CD14-positive monocyte (primary cell): ENCODE data around the gene SDK1. TPM values are rescaled to one million over a fixed set of nuclear protein-coding genes. Genes with fewer than 3 reads are reported as not detected.

ENCODE experiments used
- DNase-seq, 3 donors: peaks; one replicate each; pipeline ENCODE4 v3.0.0-alpha.2; 2011 to 2022
- H2AFZ ChIP-seq: 2 replicates; pipeline ENCODE4 v1.6.0; 2012; ENCODE audit warnings: mild to moderate bottlenecking, low read depth, low read length, inconsistent platforms; ENCODE audit not compliant: insufficient read depth, poor library complexity, severe bottlenecking
- H3K27ac ChIP-seq, 2 donors: 1 replicate in 1 of 2; 2 replicates in 1 of 2; pipeline ENCODE4 v1.5.1; 2012 to 2013; ENCODE audit warnings: low read length in 2 of 2, control low read depth in 1 of 2, inconsistent platforms in 1 of 2, low read depth in 1 of 2, mild to moderate bottlenecking in 1 of 2
- H3K27me3 ChIP-seq, 2 donors: one replicate each; pipeline versions ENCODE4 v1.6.0 to v1.6.1; 2011 to 2013; ENCODE audit warnings: low read length in 2 of 2; ENCODE audit not compliant: control insufficient read depth in 2 of 2, insufficient read depth in 2 of 2
- H3K36me3 ChIP-seq, 2 donors: replicated peaks in 1 of 2; 1 replicate in 1 of 2; 2 replicates in 1 of 2; pipeline versions ENCODE4 v1.5.1 to v1.6.1; 2012 to 2013; ENCODE audit warnings: low read length in 2 of 2, control low read depth in 1 of 2, inconsistent platforms in 1 of 2, mild to moderate bottlenecking in 1 of 2; ENCODE audit not compliant: insufficient read depth in 2 of 2, control insufficient read depth in 1 of 2
- H3K4me1 ChIP-seq, 2 donors: 1 replicate in 1 of 2; 2 replicates in 1 of 2; pipeline versions ENCODE4 v1.5.1 to v1.6.1; 2012 to 2013; ENCODE audit warnings: low read length in 2 of 2, control low read depth in 1 of 2, inconsistent platforms in 1 of 2, mild to moderate bottlenecking in 1 of 2, moderate library complexity in 1 of 2; ENCODE audit not compliant: insufficient read depth in 2 of 2, control insufficient read depth in 1 of 2
- H3K4me2 ChIP-seq: replicated peaks from 2 replicates; pipeline ENCODE3; 2012; ENCODE audit warnings: low read length, moderate library complexity, mild to moderate bottlenecking; ENCODE audit not compliant: poor library complexity, severe bottlenecking; ENCODE audit errors: extremely low read depth
- H3K4me3 ChIP-seq, 3 experiments: fragments of 200-600 bp in 1 of 3; sonication (generic) in 1 of 3; replicated peaks in 1 of 3; 1 replicate in 2 of 3; 2 replicates in 1 of 3; pipeline ENCODE4 v1.5.1; 2011 to 2013; ENCODE audit warnings: low read length in 3 of 3, mild to moderate bottlenecking in 3 of 3, control low read depth in 2 of 3, low read depth in 2 of 3, inconsistent platforms in 1 of 3, moderate library complexity in 1 of 3
- H3K79me2 ChIP-seq: 2 replicates; pipeline ENCODE4 v1.6.0; 2012; ENCODE audit warnings: mild to moderate bottlenecking, control low read depth, inconsistent platforms, low read length, moderate library complexity; ENCODE audit not compliant: insufficient read depth
- H3K9ac ChIP-seq: 2 replicates; pipeline ENCODE4 v1.6.0; 2017; ENCODE audit warnings: low read length, mild to moderate bottlenecking; ENCODE audit not compliant: insufficient read depth, poor library complexity, severe bottlenecking
- H3K9me3 ChIP-seq, 2 donors: replicated peaks in 1 of 2; 1 replicate in 1 of 2; 2 replicates in 1 of 2; pipeline versions ENCODE4 v1.5.1 to v1.6.1; 2012 to 2013; ENCODE audit warnings: low read length in 2 of 2, control low read depth in 1 of 2; ENCODE audit not compliant: control insufficient read depth in 1 of 2, insufficient read depth in 1 of 2
- H4K20me1 ChIP-seq: 2 replicates; pipeline ENCODE4 v1.6.0; 2012; ENCODE audit warnings: mild to moderate bottlenecking, low read length, control low read depth, moderate library complexity; ENCODE audit not compliant: insufficient read depth
- H3K27ac Mint-ChIP-seq, 7 donors: one replicate each; pipeline ENCODE4 v1.8.0; 2020; ENCODE audit warnings: mild to moderate bottlenecking in 7 of 7, mixed read lengths in 7 of 7, moderate library complexity in 6 of 7, inconsistent platforms in 2 of 7
- H3K27me3 Mint-ChIP-seq, 3 donors: one replicate each; pipeline ENCODE4 v1.8.0; 2021 to 2022; ENCODE audit warnings: low read depth in 3 of 3, mild to moderate bottlenecking in 3 of 3, mixed read lengths in 3 of 3, moderate library complexity in 3 of 3, inconsistent platforms in 1 of 3
- H3K36me3 Mint-ChIP-seq, 2 donors: one replicate each; pipeline ENCODE4 v1.8.0; 2020; ENCODE audit warnings: mixed read lengths in 2 of 2, inconsistent platforms in 1 of 2, mild to moderate bottlenecking in 1 of 2
- H3K4me1 Mint-ChIP-seq: one replicate; pipeline ENCODE4 v1.8.0; 2020; ENCODE audit warnings: mild to moderate bottlenecking, mixed read lengths
- H3K4me3 Mint-ChIP-seq, 2 donors: one replicate each; pipeline ENCODE4 v1.8.0; 2020; ENCODE audit warnings: mild to moderate bottlenecking in 2 of 2, mixed read lengths in 2 of 2, moderate library complexity in 1 of 2
- H3K9me3 Mint-ChIP-seq, 7 donors: one replicate each; pipeline ENCODE4 v1.8.0; 2020 to 2022; ENCODE audit warnings: mixed read lengths in 7 of 7, mild to moderate bottlenecking in 6 of 7, moderate library complexity in 6 of 7, inconsistent platforms in 2 of 7
- WGBS: methylation state at CpG from one replicate; pipeline ENCODE4 v1.1.5; 2013; ENCODE audit warnings: missing lambda C conversion rate; ENCODE audit not compliant: insufficient coverage; 5-methylcytosine and 5-hydroxymethylcytosine counted together
- intact Hi-C, 2 donors: fragments of 100-400 bp; cut with micrococcal nuclease; formaldehyde crosslinking; loops; one replicate each; pipeline versions ENCODE4 v1.15.0 to v1.15.1; 2023
- polyA plus RNA-seq, 3 donors: library from polyadenylated mRNA; depleted of rRNA in 1 of 3; unstranded in 2 of 3; stranded (reverse) in 1 of 3; fragments of 300-500 nt in 2 of 3; fragments of >200 nt in 1 of 3; fragmentation: Illumina TruSeq in 2 of 3; gene quantifications; 1 replicate in 2 of 3; 2 replicates in 1 of 3; pipeline ENCODE4 v1.2.3, GENCODE V29; 2012 to 2021
- TF ChIP-seq, protein P1 (sequence below): fragments of 200-600 bp; IDR thresholded peaks from one replicate; pipeline ENCODE4 v1.8.0; 2022; ENCODE audit warnings: antibody characterized with exemption, mild to moderate bottlenecking

Gene SDK1
- polyA plus RNA-seq, 3 donors: 0.01 TPM; not detected in 2

DNA sequence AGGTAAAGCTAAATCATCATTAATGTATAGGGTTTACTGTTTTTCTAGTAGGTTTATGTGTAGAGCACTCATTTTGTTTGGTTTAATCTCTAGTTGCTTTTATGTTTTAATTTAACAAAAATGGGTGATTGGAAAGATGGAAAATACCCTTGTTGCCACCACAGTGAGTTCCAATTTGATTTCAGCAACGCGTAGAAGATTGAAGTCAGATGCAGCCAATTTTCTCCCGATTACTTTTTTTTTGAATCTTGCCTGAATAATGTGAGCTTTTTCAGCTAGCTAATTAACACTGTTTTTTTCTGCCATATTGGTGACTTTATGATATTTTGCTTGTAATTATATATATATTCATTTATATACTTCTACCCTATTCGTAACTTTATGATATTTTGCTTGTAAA lies 293.8 kb downstream of the SDK1 start:
- Histone ChIP-seq H3K36me3 (no peaks in the 10 kb centered on the region), H4K20me1 (no peaks in the 10 kb centered on the region), H3K4me2 (no peak overlapping the region), H2AFZ (no peak overlapping the region), H3K4me1 (no peaks in the 10 kb centered on the region), H3K27me3 (no peaks in the 10 kb centered on the region), H3K9ac (no peak overlapping the region), H3K4me3 (no peak overlapping the region), H3K27ac (no peak overlapping the region), H3K9me3 (no peaks in the 10 kb centered on the region), H3K79me2 (no peaks in the 10 kb centered on the region)
- intact Hi-C loops: no loop called here
- WGBS: no CpG with 5 or more reads among the region's 4 CpGs
- H3K4me1 Mint-ChIP-seq: no peaks in the 10 kb centered on the region
- TF ChIP-seq, protein P1, sequence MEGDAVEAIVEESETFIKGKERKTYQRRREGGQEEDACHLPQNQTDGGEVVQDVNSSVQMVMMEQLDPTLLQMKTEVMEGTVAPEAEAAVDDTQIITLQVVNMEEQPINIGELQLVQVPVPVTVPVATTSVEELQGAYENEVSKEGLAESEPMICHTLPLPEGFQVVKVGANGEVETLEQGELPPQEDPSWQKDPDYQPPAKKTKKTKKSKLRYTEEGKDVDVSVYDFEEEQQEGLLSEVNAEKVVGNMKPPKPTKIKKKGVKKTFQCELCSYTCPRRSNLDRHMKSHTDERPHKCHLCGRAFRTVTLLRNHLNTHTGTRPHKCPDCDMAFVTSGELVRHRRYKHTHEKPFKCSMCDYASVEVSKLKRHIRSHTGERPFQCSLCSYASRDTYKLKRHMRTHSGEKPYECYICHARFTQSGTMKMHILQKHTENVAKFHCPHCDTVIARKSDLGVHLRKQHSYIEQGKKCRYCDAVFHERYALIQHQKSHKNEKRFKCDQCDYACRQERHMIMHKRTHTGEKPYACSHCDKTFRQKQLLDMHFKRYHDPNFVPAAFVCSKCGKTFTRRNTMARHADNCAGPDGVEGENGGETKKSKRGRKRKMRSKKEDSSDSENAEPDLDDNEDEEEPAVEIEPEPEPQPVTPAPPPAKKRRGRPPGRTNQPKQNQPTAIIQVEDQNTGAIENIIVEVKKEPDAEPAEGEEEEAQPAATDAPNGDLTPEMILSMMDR: no peak
- DNase-seq: no peak
- no peak overlapping the region for H3K4me3 Mint-ChIP-seq
- peaks cover 0 to 9% (median 2%) of the 10 kb centered on the region in 7 donors for H3K9me3 Mint-ChIP-seq
- H3K27ac Mint-ChIP-seq: no peak overlapping the region
- no peaks in the 10 kb centered on the region for H3K36me3 Mint-ChIP-seq
- peaks cover 0 to 3% (median 0%) of the 10 kb centered on the region in 3 donors for H3K27me3 Mint-ChIP-seq

DNA sequence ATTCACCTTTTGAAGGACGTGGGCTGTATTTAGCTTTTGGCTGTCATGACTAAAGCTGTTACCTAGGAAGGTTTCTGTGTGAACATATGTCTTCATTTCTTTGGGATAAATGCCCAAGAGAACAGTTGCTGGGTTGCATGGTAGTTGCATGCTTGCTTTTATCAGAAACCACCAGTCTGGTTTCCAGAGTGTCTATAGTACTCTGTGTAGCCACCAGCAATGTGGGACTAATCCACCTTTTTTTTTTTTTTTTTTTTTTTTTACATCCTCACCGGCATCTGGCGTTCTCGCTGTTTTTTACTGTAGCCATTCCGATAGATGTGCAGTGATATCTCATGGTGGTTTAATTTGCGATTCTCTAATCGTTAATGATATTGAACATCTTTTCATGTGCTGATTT lies 297.8 kb downstream of the SDK1 start:
- Mint-ChIP-seq H3K27me3 (no peaks in the 10 kb centered on the region), H3K27ac (no peak overlapping the region), H3K4me1 (no peaks in the 10 kb centered on the region), H3K36me3 (no peaks in the 10 kb centered on the region), H3K4me3 (no peak overlapping the region), H3K9me3 (peaks cover 0 to 10% (median 5%) of the 10 kb centered on the region in 7 donors)
- Histone ChIP-seq H4K20me1 (no peaks in the 10 kb centered on the region), H3K79me2 (no peaks in the 10 kb centered on the region), H3K9ac (no peak overlapping the region), H3K27ac (no peak overlapping the region), H3K9me3 (no peaks in the 10 kb centered on the region), H3K36me3 (no peaks in the 10 kb centered on the region), H3K27me3 (no peaks in the 10 kb centered on the region), H3K4me3 (no peak overlapping the region), H3K4me1 (no peaks in the 10 kb centered on the region), H3K4me2 (no peak overlapping the region), H2AFZ (no peak overlapping the region)
- WGBS: 90% methylated on average over 4 of the region's 7 CpGs
- TF ChIP-seq, protein P1: no peak
- no peak for DNase-seq
- intact Hi-C loops: no loop called here
